ENCODE measurements around the gene CCNY.
A peak's percentile ranks its signal among the peaks of the same experiment; 100 is the strongest.
"Not testable (repeated sequence)": the region's sequence is repeated elsewhere in the genome, so short reads cannot be mapped to it uniquely, and the experiment has no call there.

CCNY gene

GRCh38 chr10:35517431-35518181 is 181.3 kb downstream of the CCNY start:
- H3K27ac Mint-ChIP-seq = peak overlapping the region; percentile 24
- H3K9me3 Mint-ChIP-seq = no peaks in the 10 kb centered on the region
- DNase-seq (ENCODE audit: low spot score in 2 of 2) = no peak
- H3K4me3 Mint-ChIP-seq = no peak overlapping the region
- H3K4me1 Mint-ChIP-seq = peaks cover 32% of the 10 kb centered on the region
- H3K27me3 Mint-ChIP-seq = no peaks in the 10 kb centered on the region
- no peak for ATAC-seq (ENCODE audit: low read depth)
- no peaks in the 10 kb centered on the region for H3K36me3 Mint-ChIP-seq

GRCh38 chr10:35518187-35518586 is 181.9 kb downstream of the CCNY start:
- ATAC-seq (ENCODE audit: low read depth); H3K9me3 Mint-ChIP-seq; DNase-seq (ENCODE audit: low spot score in 2 of 2); H3K27me3 Mint-ChIP-seq; H3K4me3 Mint-ChIP-seq; H3K36me3 Mint-ChIP-seq: not testable (repeated sequence)
- peaks cover 36% of the 10 kb centered on the region for H3K4me1 Mint-ChIP-seq
- H3K27ac Mint-ChIP-seq = peak overlapping the region; percentile 24

DNA sequence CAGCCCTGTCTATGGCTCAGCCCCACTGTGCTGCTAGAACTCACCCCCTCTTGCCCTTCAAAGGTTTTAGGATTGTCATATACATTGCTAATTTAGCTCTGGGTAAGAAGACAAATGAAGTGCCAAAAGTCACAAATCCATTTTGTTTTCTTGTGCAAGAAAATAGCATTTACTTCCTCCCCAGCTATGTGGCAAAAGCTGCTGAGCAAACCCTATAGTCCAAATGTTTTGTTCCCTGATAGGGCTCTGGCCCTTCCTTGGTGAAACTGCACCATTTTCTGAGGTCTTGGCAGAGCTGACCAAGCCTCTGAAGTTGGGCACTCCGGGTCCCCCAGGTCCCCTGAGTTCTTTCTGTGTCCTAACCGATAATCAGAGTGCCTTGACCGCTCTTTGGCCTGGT is 184.7 kb downstream of the CCNY start:
- Mint-ChIP-seq H3K4me1 (peaks cover 26% of the 10 kb centered on the region), H3K4me3 (no peak overlapping the region), H3K27me3 (no peaks in the 10 kb centered on the region), H3K27ac (no peak overlapping the region), H3K9me3 (no peaks in the 10 kb centered on the region), H3K36me3 (no peaks in the 10 kb centered on the region)
- ATAC-seq (ENCODE audit: low read depth) = no peak
- no peak for DNase-seq (ENCODE audit: low spot score in 2 of 2)

DNA sequence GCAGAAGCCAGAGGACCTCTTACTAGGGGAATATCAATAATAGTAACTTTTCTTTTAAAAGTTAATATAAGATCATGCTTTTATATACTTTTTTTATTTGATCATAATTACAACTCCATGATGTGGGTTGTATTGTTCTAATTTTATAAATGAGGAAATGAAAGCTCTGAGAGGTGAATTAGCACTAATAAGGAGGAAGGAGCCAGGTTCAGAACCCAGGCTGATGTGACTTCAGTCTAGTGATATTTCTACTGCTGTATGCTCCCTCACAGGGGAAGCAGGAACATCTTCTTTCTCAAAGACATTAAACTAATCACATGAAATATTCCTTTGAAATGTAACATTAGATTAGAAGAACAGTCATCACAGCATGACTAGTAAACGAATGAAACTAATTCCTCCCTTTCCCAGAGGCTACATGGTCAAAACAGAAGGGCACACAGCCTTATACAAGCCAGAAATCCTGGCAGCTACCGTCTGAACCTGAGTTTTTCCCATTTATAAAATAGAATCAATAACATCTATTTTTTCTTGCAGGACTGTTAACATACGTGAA is 187.4 kb downstream of the CCNY start:
- peak; percentile 97 for ATAC-seq (ENCODE audit: low read depth)
- no peak overlapping the region for H3K4me3 Mint-ChIP-seq
- peaks cover 16% of the 10 kb centered on the region for H3K4me1 Mint-ChIP-seq
- H3K9me3 Mint-ChIP-seq = no peaks in the 10 kb centered on the region
- peak in 1 of 2 donors; percentile 14 for DNase-seq (ENCODE audit: low spot score in 2 of 2)
- peaks cover 2% of the 10 kb centered on the region for H3K36me3 Mint-ChIP-seq
- no peaks in the 10 kb centered on the region for H3K27me3 Mint-ChIP-seq
- H3K27ac Mint-ChIP-seq = peak overlapping the region; percentile 53

GRCh38 chr10:35526746-35527145 is 190.4 kb downstream of the CCNY start:
- Mint-ChIP-seq H3K4me3 (no peak overlapping the region), H3K4me1 (peaks cover 16% of the 10 kb centered on the region), H3K27me3 (no peaks in the 10 kb centered on the region), H3K36me3 (peaks cover 12% of the 10 kb centered on the region), H3K9me3 (no peaks in the 10 kb centered on the region), H3K27ac (no peak overlapping the region)
- DNase-seq (ENCODE audit: low spot score in 2 of 2) = no peak
- no peak for ATAC-seq (ENCODE audit: low read depth)

GRCh38 chr10:35532141-35532540 is 195.8 kb downstream of the CCNY start:
- no peak overlapping the region for H3K4me3 Mint-ChIP-seq
- no peak overlapping the region for H3K27ac Mint-ChIP-seq
- peaks cover 4% of the 10 kb centered on the region for H3K4me1 Mint-ChIP-seq
- ATAC-seq (ENCODE audit: low read depth) = no peak
- no peaks in the 10 kb centered on the region for H3K27me3 Mint-ChIP-seq
- peaks cover 53% of the 10 kb centered on the region for H3K36me3 Mint-ChIP-seq
- peaks cover 11% of the 10 kb centered on the region for H3K9me3 Mint-ChIP-seq
- DNase-seq (ENCODE audit: low spot score in 2 of 2) = no peak

DNA sequence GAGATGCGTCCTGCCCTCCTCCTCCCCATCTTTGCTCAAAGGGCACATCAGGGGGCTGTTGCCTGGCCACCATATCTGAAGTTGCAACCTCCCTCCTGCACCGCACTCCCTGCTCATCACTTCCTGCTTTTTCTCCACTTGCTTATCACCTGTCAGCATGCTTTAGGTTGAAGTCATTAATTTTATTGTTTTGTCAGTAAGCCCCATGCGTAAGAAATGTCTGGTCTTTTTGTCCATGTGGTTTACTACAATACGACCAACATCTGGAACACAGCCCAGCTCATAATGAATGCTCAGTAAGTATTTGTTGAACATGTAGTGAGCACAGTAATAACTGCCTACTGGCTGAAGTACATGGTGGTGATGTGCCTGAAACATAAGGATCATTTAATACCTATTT is 197.3 kb downstream of the CCNY start:
- Mint-ChIP-seq H3K27me3 (no peaks in the 10 kb centered on the region), H3K4me3 (no peak overlapping the region), H3K4me1 (peaks cover 4% of the 10 kb centered on the region), H3K27ac (peak overlapping the region; percentile 4), H3K36me3 (peaks cover 67% of the 10 kb centered on the region), H3K9me3 (peaks cover 11% of the 10 kb centered on the region)
- DNase-seq (ENCODE audit: low spot score in 2 of 2) (no peak), ATAC-seq (ENCODE audit: low read depth) (no peak)

DNA sequence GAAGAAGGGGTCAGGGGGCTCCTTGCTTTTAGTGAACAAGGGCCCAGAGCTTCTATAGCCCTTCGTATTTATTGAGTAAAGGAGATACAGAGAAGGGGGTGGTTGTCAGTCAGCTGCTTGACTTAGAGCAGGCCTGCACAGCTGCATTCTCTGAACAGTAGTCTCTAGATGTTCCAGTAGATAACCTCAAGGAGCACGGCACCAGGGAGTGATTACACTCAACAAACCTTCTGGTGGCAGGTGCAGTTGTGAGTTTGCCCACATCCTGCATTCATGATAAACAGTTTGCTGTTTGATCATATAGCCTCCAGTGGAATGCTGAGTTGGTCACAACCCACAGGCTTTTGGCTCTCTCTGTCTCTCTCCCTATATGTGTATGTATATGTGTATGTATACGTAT is 198.8 kb downstream of the CCNY start:
- Mint-ChIP-seq H3K4me1 (peaks cover 7% of the 10 kb centered on the region), H3K4me3 (no peak overlapping the region), H3K36me3 (peaks cover 75% of the 10 kb centered on the region), H3K9me3 (peaks cover 13% of the 10 kb centered on the region), H3K27me3 (no peaks in the 10 kb centered on the region), H3K27ac (no peak overlapping the region)
- ATAC-seq (ENCODE audit: low read depth) (no peak), DNase-seq (ENCODE audit: low spot score in 2 of 2) (no peak)

GRCh38 chr10:35536789-35537188 is 200.5 kb downstream of the CCNY start:
- Mint-ChIP-seq H3K9me3 (peaks cover 13% of the 10 kb centered on the region), H3K27ac (no peak overlapping the region), H3K36me3 (peaks cover 77% of the 10 kb centered on the region), H3K4me3 (no peak overlapping the region), H3K4me1 (peaks cover 15% of the 10 kb centered on the region), H3K27me3 (no peaks in the 10 kb centered on the region)
- DNase-seq (ENCODE audit: low spot score in 2 of 2) (no peak), ATAC-seq (ENCODE audit: low read depth) (no peak)

GRCh38 chr10:35537925-35538324 is 201.6 kb downstream of the CCNY start:
- DNase-seq (ENCODE audit: low spot score in 2 of 2); ATAC-seq (ENCODE audit: low read depth); H3K27me3 Mint-ChIP-seq; H3K4me3 Mint-ChIP-seq: not testable (repeated sequence)
- H3K9me3 Mint-ChIP-seq = peaks cover 13% of the 10 kb centered on the region
- H3K4me1 Mint-ChIP-seq = peaks cover 19% of the 10 kb centered on the region
- peaks cover 76% of the 10 kb centered on the region for H3K36me3 Mint-ChIP-seq
- H3K27ac Mint-ChIP-seq = peak overlapping the region; percentile 8

GRCh38 chr10:35540296-35541164 is 204.2 kb downstream of the CCNY start:
- DNase-seq (ENCODE audit: low spot score in 2 of 2) (no peak), ATAC-seq (ENCODE audit: low read depth) (no peak)
- Mint-ChIP-seq H3K4me3 (peak overlapping the region; percentile 33), H3K27me3 (no peaks in the 10 kb centered on the region), H3K27ac (peak overlapping the region; percentile 25), H3K36me3 (peaks cover 58% of the 10 kb centered on the region), H3K9me3 (peaks cover 10% of the 10 kb centered on the region), H3K4me1 (peaks cover 18% of the 10 kb centered on the region)

- no peak overlapping the region for H3K4me3 Mint-ChIP-seq
- H3K36me3 Mint-ChIP-seq = peaks cover 49% of the 10 kb centered on the region
- no peaks in the 10 kb centered on the region for H3K27me3 Mint-ChIP-seq
- peaks cover 3% of the 10 kb centered on the region for H3K9me3 Mint-ChIP-seq
- no peak overlapping the region for H3K27ac Mint-ChIP-seq
- peaks cover 16% of the 10 kb centered on the region for H3K4me1 Mint-ChIP-seq
- ATAC-seq (ENCODE audit: low read depth) (no peak), DNase-seq (ENCODE audit: low spot score in 2 of 2) (no peak)
Observed at GRCh38 chr10:35541720-35542119, 205.4 kb downstream of the CCNY start.

- Mint-ChIP-seq H3K27me3 (no peaks in the 10 kb centered on the region), H3K9me3 (peaks cover 3% of the 10 kb centered on the region), H3K27ac (no peak overlapping the region), H3K36me3 (peaks cover 46% of the 10 kb centered on the region), H3K4me3 (no peak overlapping the region), H3K4me1 (peaks cover 16% of the 10 kb centered on the region)
- DNase-seq (ENCODE audit: low spot score in 2 of 2) = no peak
- ATAC-seq (ENCODE audit: low read depth) = no peak
Observed at GRCh38 chr10:35542303-35542702, 206.0 kb downstream of the CCNY start.

- Mint-ChIP-seq H3K27me3 (no peaks in the 10 kb centered on the region), H3K9me3 (no peaks in the 10 kb centered on the region), H3K36me3 (peaks cover 28% of the 10 kb centered on the region), H3K4me3 (no peak overlapping the region), H3K27ac (no peak overlapping the region), H3K4me1 (peaks cover 13% of the 10 kb centered on the region)
- DNase-seq (ENCODE audit: low spot score in 2 of 2) (no peak), ATAC-seq (ENCODE audit: low read depth) (no peak)
Observed at GRCh38 chr10:35545079-35545657, 208.9 kb downstream of the CCNY start.

Data from memory B cell (primary cell).